CD4-positive, alpha-beta memory T cell (primary cell): ENCODE measurements around the gene FRMD4A. TPM values are rescaled to one million over a fixed set of nuclear protein-coding genes. Genes with fewer than 3 reads are reported as not detected.
"Not testable (repeated sequence)": the region's sequence is repeated elsewhere in the genome, so short reads cannot be mapped to it uniquely, and the experiment has no call there.

ENCODE experiments used
- CTCF ChIA-PET: fragments of 350-600 bp; sonication (Branson Sonifier 250); formaldehyde crosslinking; loops from one replicate; lab custom pipeline; 2021; ENCODE audit warnings: inconsistent platforms; ENCODE audit not compliant: partially characterized antibody; lab: Charles Lee
- POLR2A ChIA-PET: fragments of 350-600 bp; sonication (Branson Sonifier 250); formaldehyde crosslinking; loops from one replicate; lab custom pipeline; 2021; ENCODE audit not compliant: partially characterized antibody; lab: Charles Lee
- DNase-seq, 5 donors: peaks; one replicate each; pipeline versions ENCODE4 v3.0.0 to v3.0.0-alpha.2; 2020 to 2022; ENCODE audit warnings: mixed read lengths in 1 of 5
- H3K27ac ChIP-seq: one replicate; pipeline ENCODE4 v1.7.0; 2013; ENCODE audit warnings: low read depth, low read length
- H3K27me3 ChIP-seq: 2 replicates; pipeline ENCODE4 v1.7.0; 2013; ENCODE audit warnings: mild to moderate bottlenecking, low read length, moderate library complexity; ENCODE audit not compliant: insufficient read depth
- H3K36me3 ChIP-seq: 2 replicates; pipeline ENCODE4 v1.7.0; 2013; ENCODE audit warnings: mild to moderate bottlenecking, low read length, moderate library complexity; ENCODE audit not compliant: insufficient read depth
- H3K4me1 ChIP-seq: 2 replicates; pipeline ENCODE4 v1.7.0; 2013; ENCODE audit warnings: mild to moderate bottlenecking, low read length, moderate library complexity; ENCODE audit not compliant: insufficient read depth
- H3K4me3 ChIP-seq, 2 donors: one replicate each; pipeline ENCODE4 v1.7.0; 2013; ENCODE audit warnings: low read length in 2 of 2, mild to moderate bottlenecking in 1 of 2
- H3K9me3 ChIP-seq, 2 donors: one replicate each; pipeline ENCODE4 v1.7.0; 2013; ENCODE audit warnings: low read length in 2 of 2, control low read depth in 1 of 2; ENCODE audit not compliant: control insufficient read depth in 1 of 2
- H3K27ac Mint-ChIP-seq, 7 donors: one replicate each; pipeline ENCODE4 v1.8.0; 2020 to 2021; ENCODE audit warnings: mixed read lengths in 7 of 7, mild to moderate bottlenecking in 6 of 7, inconsistent platforms in 3 of 7, moderate library complexity in 3 of 7
- H3K27me3 Mint-ChIP-seq, 2 donors: one replicate each; pipeline ENCODE4 v1.8.0; 2020 to 2021; ENCODE audit warnings: mixed read lengths in 2 of 2
- H3K36me3 Mint-ChIP-seq, 2 donors: one replicate each; pipeline ENCODE4 v1.8.0; 2020 to 2021; ENCODE audit warnings: mixed read lengths in 2 of 2, inconsistent platforms in 1 of 2, mild to moderate bottlenecking in 1 of 2
- H3K4me1 Mint-ChIP-seq, 4 donors: one replicate each; pipeline ENCODE4 v1.8.0; 2020 to 2021; ENCODE audit warnings: mixed read lengths in 4 of 4, mild to moderate bottlenecking in 1 of 4
- H3K4me3 Mint-ChIP-seq, 8 donors: one replicate each; pipeline ENCODE4 v1.8.0; 2020 to 2021; ENCODE audit warnings: mixed read lengths in 8 of 8, mild to moderate bottlenecking in 7 of 8, moderate library complexity in 6 of 8, inconsistent platforms in 3 of 8
- H3K9me3 Mint-ChIP-seq, 8 donors: one replicate each; pipeline ENCODE4 v1.8.0; 2020 to 2021; ENCODE audit warnings: mixed read lengths in 8 of 8, mild to moderate bottlenecking in 5 of 8, inconsistent platforms in 3 of 8, moderate library complexity in 1 of 8
- intact Hi-C: fragments of 100-400 bp; cut with micrococcal nuclease; formaldehyde crosslinking; loops from one replicate; pipeline ENCODE4 v1.15.1; 2023
- polyA plus RNA-seq, 2 donors: library from polyadenylated mRNA; unstranded; fragments of 300-500 nt; fragmentation: Illumina TruSeq; gene quantifications; one replicate each; pipeline ENCODE4 v1.2.3, GENCODE V29; 2021
- total RNA-seq, 2 experiments: library from RNA; stranded (reverse); gene quantifications; one replicate each; pipeline ENCODE4 v1.2.3, GENCODE V29; 2021

FRMD4A gene
- total and polyA plus RNA-seq, 4 experiments from 2014 or later = 0.89 to 2.4 (median 1.9) TPM; not detected in 1

- no peak for DNase-seq
- H3K27ac ChIP-seq = no peak overlapping the region
- ChIA-PET CTCF (interaction anchor here (1.5 kb wide), 1 partner anchor 27 kb away, joined by 3 read pairs; no protein-coding TSS in a partner anchor), POLR2A (no interaction called here)
- no peaks in the 10 kb centered on the region for H3K36me3 Mint-ChIP-seq
- H3K36me3 ChIP-seq = no peaks in the 10 kb centered on the region
- H3K4me3 Mint-ChIP-seq = no peak overlapping the region
- no peaks in the 10 kb centered on the region for H3K9me3 ChIP-seq
- intact Hi-C loops = no loop called here
- H3K9me3 Mint-ChIP-seq = peaks cover 0 to 2% (median 0%) of the 10 kb centered on the region in 8 donors
- H3K27ac Mint-ChIP-seq = no peak overlapping the region
- H3K4me1 Mint-ChIP-seq = no peaks in the 10 kb centered on the region
- peaks cover 12 to 13% of the 10 kb centered on the region in 2 donors for H3K27me3 Mint-ChIP-seq
- no peak overlapping the region for H3K4me3 ChIP-seq
- H3K4me1 ChIP-seq = no peaks in the 10 kb centered on the region
- no peaks in the 10 kb centered on the region for H3K27me3 ChIP-seq
These were observed 105.3 kb downstream of the FRMD4A start for GRCh38 chr10:14225379-14225778.

DNA sequence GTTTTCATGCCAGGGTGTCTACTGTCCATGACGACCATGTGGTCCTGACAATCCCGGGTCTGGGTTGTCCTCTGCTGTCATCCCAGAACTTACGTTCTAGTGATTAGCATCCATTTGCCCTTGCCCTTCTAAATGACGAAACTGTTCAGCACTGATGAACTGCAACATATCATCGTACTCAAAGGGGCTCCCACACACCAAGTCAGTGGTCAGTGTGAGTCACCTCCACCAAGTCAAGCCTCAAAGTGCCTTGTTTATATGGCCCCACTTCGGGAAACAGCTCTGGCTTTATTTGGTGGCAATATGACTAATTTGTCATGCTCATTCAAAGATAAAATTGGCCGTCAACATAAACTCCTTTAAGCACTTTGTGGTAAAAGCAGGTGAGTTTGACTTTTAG, 110.7 kb downstream of the FRMD4A start:
- H3K4me3 ChIP-seq = no peak overlapping the region
- no peak for DNase-seq
- H3K27me3 Mint-ChIP-seq = peaks cover 14 to 26% of the 10 kb centered on the region in 2 donors

GRCh38 chr10:14219411-14219810, 111.3 kb downstream of the FRMD4A start:
- CTCF ChIA-PET = no interaction called here
- peaks cover 0 to 4% (median 0%) of the 10 kb centered on the region in 8 donors for H3K9me3 Mint-ChIP-seq
- Histone ChIP-seq H3K36me3 (no peaks in the 10 kb centered on the region), H3K9me3 (no peaks in the 10 kb centered on the region), H3K4me3 (no peak overlapping the region), H3K4me1 (no peaks in the 10 kb centered on the region), H3K27ac (no peak overlapping the region), H3K27me3 (no peaks in the 10 kb centered on the region)
- intact Hi-C loops = no loop called here
- no peaks in the 10 kb centered on the region for H3K4me1 Mint-ChIP-seq
- peaks cover 0 to 5% of the 10 kb centered on the region in 2 donors for H3K36me3 Mint-ChIP-seq
- H3K27me3 Mint-ChIP-seq = peaks cover 14 to 26% of the 10 kb centered on the region in 2 donors
- no peak for DNase-seq
- no peak overlapping the region for H3K4me3 Mint-ChIP-seq
- H3K27ac Mint-ChIP-seq = no peak overlapping the region
- POLR2A ChIA-PET = no interaction called here

More for the DNA sequence above, 110.7 kb downstream of the FRMD4A start:
- H3K4me3 Mint-ChIP-seq = no peak overlapping the region
- intact Hi-C loops = no loop called here
- POLR2A ChIA-PET = no interaction called here
- CTCF ChIA-PET = no interaction called here
- no peaks in the 10 kb centered on the region for H3K4me1 Mint-ChIP-seq
- no peaks in the 10 kb centered on the region for H3K4me1 ChIP-seq
- H3K36me3 ChIP-seq = no peaks in the 10 kb centered on the region
- no peak overlapping the region for H3K27ac Mint-ChIP-seq
- H3K27ac ChIP-seq = no peak overlapping the region
- no peaks in the 10 kb centered on the region for H3K27me3 ChIP-seq
- H3K36me3 Mint-ChIP-seq = peaks cover 0 to 5% of the 10 kb centered on the region in 2 donors
- peaks cover 0 to 4% (median 0%) of the 10 kb centered on the region in 8 donors for H3K9me3 Mint-ChIP-seq
- no peaks in the 10 kb centered on the region for H3K9me3 ChIP-seq

DNA sequence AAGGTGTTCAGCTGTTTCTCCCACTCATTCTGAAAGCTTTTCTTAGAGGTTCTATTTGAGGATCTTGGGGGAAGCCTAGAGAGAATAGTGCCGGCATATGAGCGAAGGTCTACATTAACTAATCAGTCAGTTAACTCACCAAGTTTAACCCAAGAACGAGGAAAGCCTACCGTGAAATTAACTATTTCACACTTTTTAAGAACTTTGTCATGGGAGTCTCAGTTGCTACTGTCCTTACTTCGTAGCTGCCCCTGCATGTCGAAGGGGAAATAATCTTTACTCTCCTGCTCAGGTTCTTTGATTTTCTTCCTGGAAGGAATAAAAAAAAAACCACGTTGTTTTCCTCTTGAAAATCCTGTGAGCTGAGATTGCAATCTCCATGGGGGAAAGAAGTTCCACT, 115.1 kb downstream of the FRMD4A start:
- Mint-ChIP-seq H3K27me3 (peaks cover 18 to 20% of the 10 kb centered on the region in 2 donors), H3K4me3 (no peak overlapping the region), H3K27ac (no peak overlapping the region), H3K9me3 (peaks cover 0 to 6% (median 0%) of the 10 kb centered on the region in 8 donors), H3K36me3 (peaks cover 0 to 5% of the 10 kb centered on the region in 2 donors), H3K4me1 (no peaks in the 10 kb centered on the region)
- ChIA-PET CTCF (interaction anchor here (1.2 kb wide), 1 partner anchor 31 kb away, joined by 3 read pairs; no protein-coding TSS in a partner anchor), POLR2A (no interaction called here)
- Histone ChIP-seq H3K4me1 (no peaks in the 10 kb centered on the region), H3K4me3 (no peak overlapping the region), H3K9me3 (no peaks in the 10 kb centered on the region), H3K36me3 (no peaks in the 10 kb centered on the region), H3K27me3 (no peaks in the 10 kb centered on the region), H3K27ac (no peak overlapping the region)
- intact Hi-C loops = no loop called here
- no peak for DNase-seq

DNA sequence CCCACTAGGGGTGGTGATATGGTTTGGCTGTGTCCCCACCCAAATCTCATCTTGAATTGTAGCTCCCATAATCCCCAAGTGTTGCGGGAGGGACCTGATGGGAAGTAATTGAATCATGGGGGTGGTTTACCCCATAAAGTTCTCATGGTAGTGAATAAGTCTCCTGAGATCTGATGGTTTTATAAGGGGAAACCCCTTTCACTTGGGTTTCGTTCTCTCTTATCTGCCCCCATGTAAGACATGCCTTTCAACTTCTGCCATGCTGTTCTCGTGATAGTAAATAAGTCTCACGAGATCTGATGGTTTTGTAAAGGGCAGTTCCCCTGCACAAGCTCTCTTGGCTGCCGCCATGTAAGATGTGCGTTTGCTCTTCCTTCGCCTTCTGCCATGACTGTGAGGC, 117.0 kb downstream of the FRMD4A start:
- H3K4me3 Mint-ChIP-seq, H3K4me1 ChIP-seq, H3K36me3 Mint-ChIP-seq, H3K27ac ChIP-seq, H3K9me3 Mint-ChIP-seq, H3K27me3 ChIP-seq, POLR2A ChIA-PET, CTCF ChIA-PET, intact Hi-C loops, H3K36me3 ChIP-seq, H3K9me3 ChIP-seq, DNase-seq, H3K4me3 ChIP-seq, H3K27ac Mint-ChIP-seq, H3K4me1 Mint-ChIP-seq: not testable (repeated sequence)
- H3K27me3 Mint-ChIP-seq = peaks cover 12% of the 10 kb centered on the region in 2 donors

- H3K36me3 Mint-ChIP-seq = no peaks in the 10 kb centered on the region
- no peak overlapping the region for H3K4me3 Mint-ChIP-seq
- no peak overlapping the region for H3K27ac Mint-ChIP-seq
- Histone ChIP-seq H3K9me3 (no peaks in the 10 kb centered on the region), H3K4me3 (no peak overlapping the region), H3K4me1 (no peaks in the 10 kb centered on the region), H3K27ac (no peak overlapping the region), H3K36me3 (no peaks in the 10 kb centered on the region), H3K27me3 (no peaks in the 10 kb centered on the region)
- H3K4me1 Mint-ChIP-seq = no peaks in the 10 kb centered on the region
- POLR2A ChIA-PET = no interaction called here
- CTCF ChIA-PET = interaction anchor here (1.9 kb wide), 1 partner anchor 15 kb away, joined by 9 read pairs; no protein-coding TSS in a partner anchor
- H3K9me3 Mint-ChIP-seq = peaks cover 0 to 6% (median 0%) of the 10 kb centered on the region in 8 donors
- peaks cover 3 to 10% of the 10 kb centered on the region in 2 donors for H3K27me3 Mint-ChIP-seq
- intact Hi-C loops = no loop called here
- DNase-seq = no peak
These were observed 119.1 kb downstream of the FRMD4A start for GRCh38 chr10:14211610-14212009.

- H3K36me3 Mint-ChIP-seq = no peaks in the 10 kb centered on the region
These were observed 122.5 kb downstream of the FRMD4A start for GRCh38 chr10:14208231-14208630.

More at GRCh38 chr10:14208231-14208630, 122.5 kb downstream of the FRMD4A start:
- intact Hi-C loops = no loop called here
- Mint-ChIP-seq H3K4me1 (no peaks in the 10 kb centered on the region), H3K27me3 (peaks cover 3 to 5% of the 10 kb centered on the region in 2 donors), H3K9me3 (no peaks in the 10 kb centered on the region), H3K27ac (no peak overlapping the region), H3K4me3 (no peak overlapping the region)
- H3K9me3 ChIP-seq = no peaks in the 10 kb centered on the region
- no peak for DNase-seq
- no peaks in the 10 kb centered on the region for H3K36me3 ChIP-seq
- H3K27ac ChIP-seq = no peak overlapping the region
- ChIA-PET POLR2A (no interaction called here), CTCF (interaction anchor here (1.4 kb wide), 2 partner anchors 11 to 12 kb away, joined by 3 read pairs; no protein-coding TSS in a partner anchor)
- no peaks in the 10 kb centered on the region for H3K27me3 ChIP-seq
- no peaks in the 10 kb centered on the region for H3K4me1 ChIP-seq
- H3K4me3 ChIP-seq = no peak overlapping the region
